HG03469 (cell line): ENCODE data around the gene ARL15.
"Not testable (repeated sequence)": the region's sequence is repeated elsewhere in the genome, so short reads cannot be mapped to it uniquely, and the experiment has no call there.

Experiments
- ATAC-seq: cut with Tn5 transposase; IDR thresholded peaks from one replicate; pipeline ENCODE4 v1.9.1; 2021; ENCODE audit warnings: mild to moderate bottlenecking, moderate library complexity, moderate number of reproducible peaks; ENCODE audit not compliant: unreplicated experiment

ARL15 gene

GRCh38 chr5:54103871-54104270, 206.5 kb downstream of the ARL15 start:
- no peak for ATAC-seq

GRCh38 chr5:54098267-54098666, 212.1 kb downstream of the ARL15 start:
- ATAC-seq = no peak

GRCh38 chr5:54095969-54096368, 214.4 kb downstream of the ARL15 start:
- no peak for ATAC-seq

GRCh38 chr5:54094706-54095105, 215.7 kb downstream of the ARL15 start:
- ATAC-seq = no peak

GRCh38 chr5:54093861-54094260, 216.5 kb downstream of the ARL15 start:
- ATAC-seq = no peak

GRCh38 chr5:54093081-54093492, 217.3 kb downstream of the ARL15 start:
- ATAC-seq = no peak

GRCh38 chr5:54091307-54092130, 218.9 kb downstream of the ARL15 start:
- no peak for ATAC-seq

GRCh38 chr5:54090495-54091120, 219.8 kb downstream of the ARL15 start:
- no peak for ATAC-seq

GRCh38 chr5:54088081-54088480, 222.3 kb downstream of the ARL15 start:
- no peak for ATAC-seq

- ATAC-seq = no peak
These were observed 222.9 kb downstream of the ARL15 start for GRCh38 chr5:54087436-54087835.

GRCh38 chr5:54086191-54086590, 224.2 kb downstream of the ARL15 start:
- ATAC-seq = no peak

- no peak for ATAC-seq
These were observed 225.7 kb downstream of the ARL15 start for GRCh38 chr5:54084696-54085095.

GRCh38 chr5:54083851-54084250, 226.5 kb downstream of the ARL15 start:
- ATAC-seq = no peak

- no peak for ATAC-seq
These were observed 227.1 kb downstream of the ARL15 start for GRCh38 chr5:54083245-54083644.

GRCh38 chr5:54081415-54081814, 229.0 kb downstream of the ARL15 start:
- no peak for ATAC-seq

- no peak for ATAC-seq
These were observed 229.5 kb downstream of the ARL15 start for GRCh38 chr5:54080831-54081230.

GRCh38 chr5:54073735-54074134, 236.6 kb downstream of the ARL15 start:
- ATAC-seq = no peak

- no peak for ATAC-seq
These were observed 237.2 kb downstream of the ARL15 start for GRCh38 chr5:54073131-54073530.

GRCh38 chr5:54066433-54066832, 243.9 kb downstream of the ARL15 start:
- ATAC-seq = no peak

GRCh38 chr5:54063817-54064216, 246.6 kb downstream of the ARL15 start:
- no peak for ATAC-seq

GRCh38 chr5:54062958-54063357, 247.4 kb downstream of the ARL15 start:
- no peak for ATAC-seq

- ATAC-seq = not testable (repeated sequence)
These were observed 249.5 kb downstream of the ARL15 start for GRCh38 chr5:54060919-54061318.
